ENCODE measurements around the gene PIGN. TPM values are rescaled to one million over a fixed set of nuclear protein-coding genes. Genes with fewer than 3 reads are reported as not detected.

PIGN gene
- total and polyA plus RNA-seq, 2 donors (not counting 1 experiment from before 2014, with no cell fraction given) = 2.7 to 37.3 TPM

DNA sequence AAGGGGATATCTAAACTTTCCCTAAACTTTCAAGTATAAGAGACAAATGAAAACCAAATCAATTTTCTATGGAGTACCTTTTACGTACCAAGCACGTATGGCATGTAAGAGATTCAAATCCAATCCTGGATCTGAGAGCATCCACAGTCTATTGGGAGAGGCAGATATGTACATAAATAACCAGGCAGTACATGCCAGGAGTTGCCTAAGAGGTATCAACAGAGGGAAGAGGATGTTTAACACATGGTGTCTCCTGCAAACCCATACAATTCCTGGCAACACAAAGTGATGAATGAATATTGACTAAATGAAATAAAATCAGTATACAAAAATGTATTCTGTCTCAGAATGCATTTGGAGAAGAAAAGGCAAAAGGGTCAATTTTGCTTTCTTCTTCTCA, 116.6 kb downstream of the PIGN start:
- Histone ChIP-seq H3K36me3 (replicated peaks in 1 of 2; ENCODE audit: control extremely low read depth in 1 of 2, control insufficient read depth in 1 of 2, extremely low read depth in 1 of 2, insufficient read depth in 2 of 2, low read length in 1 of 2) (peaks cover 2 to 4% of the 10 kb centered on the region in 2 experiments), H3K4me3 (ENCODE audit: control extremely low read depth in 1 of 5, extremely low read depth in 1 of 5, insufficient read depth in 1 of 5, low read depth in 2 of 5, low read length in 4 of 5) (no peak overlapping the region), H3K4me2 (replicated peaks; ENCODE audit: low read depth, low read length, poor library complexity, severe bottlenecking) (no peak overlapping the region), H4K20me1 (ENCODE audit: control insufficient read depth, insufficient read depth, low read length, poor library complexity, severe bottlenecking) (no peaks in the 10 kb centered on the region), H3K27ac (ENCODE audit: low read length in 2 of 2) (no peak overlapping the region), H3K27me3 (replicated peaks in 1 of 4; ENCODE audit: control extremely low read depth in 1 of 4, control insufficient read depth in 3 of 4, insufficient read depth in 4 of 4, low read length in 3 of 4) (no peaks in the 10 kb centered on the region), H3K79me2 (ENCODE audit: control insufficient read depth, insufficient read depth, low read length) (no peaks in the 10 kb centered on the region), H3K9me3 (ENCODE audit: control extremely low read depth in 1 of 3, control insufficient read depth in 2 of 3, insufficient read depth in 1 of 3, low read length in 2 of 3) (no peaks in the 10 kb centered on the region), H3K4me1 (ENCODE audit: control insufficient read depth in 2 of 2, insufficient read depth in 2 of 2, low read length in 2 of 2) (no peaks in the 10 kb centered on the region), H2AFZ (ENCODE audit: insufficient read depth, low read depth, low read length, poor library complexity, severe bottlenecking) (no peak overlapping the region), H3K9ac (ENCODE audit: low read length) (no peak overlapping the region)
- ChIA-PET POLR2A (no interaction called here), CTCF (no interaction called here)
- no peaks in the 10 kb centered on the region for H3K27me3 Mint-ChIP-seq
- no peak overlapping the region for H3K4me3 Mint-ChIP-seq
- TF ChIP-seq EZH2 (IDR thresholded peaks at IDR 0.05; ENCODE audit: borderline replicate concordance, insufficient read depth, low read depth, low read length, poor library complexity, severe bottlenecking) = no peak
- TF ChIP-seq, protein P1, sequence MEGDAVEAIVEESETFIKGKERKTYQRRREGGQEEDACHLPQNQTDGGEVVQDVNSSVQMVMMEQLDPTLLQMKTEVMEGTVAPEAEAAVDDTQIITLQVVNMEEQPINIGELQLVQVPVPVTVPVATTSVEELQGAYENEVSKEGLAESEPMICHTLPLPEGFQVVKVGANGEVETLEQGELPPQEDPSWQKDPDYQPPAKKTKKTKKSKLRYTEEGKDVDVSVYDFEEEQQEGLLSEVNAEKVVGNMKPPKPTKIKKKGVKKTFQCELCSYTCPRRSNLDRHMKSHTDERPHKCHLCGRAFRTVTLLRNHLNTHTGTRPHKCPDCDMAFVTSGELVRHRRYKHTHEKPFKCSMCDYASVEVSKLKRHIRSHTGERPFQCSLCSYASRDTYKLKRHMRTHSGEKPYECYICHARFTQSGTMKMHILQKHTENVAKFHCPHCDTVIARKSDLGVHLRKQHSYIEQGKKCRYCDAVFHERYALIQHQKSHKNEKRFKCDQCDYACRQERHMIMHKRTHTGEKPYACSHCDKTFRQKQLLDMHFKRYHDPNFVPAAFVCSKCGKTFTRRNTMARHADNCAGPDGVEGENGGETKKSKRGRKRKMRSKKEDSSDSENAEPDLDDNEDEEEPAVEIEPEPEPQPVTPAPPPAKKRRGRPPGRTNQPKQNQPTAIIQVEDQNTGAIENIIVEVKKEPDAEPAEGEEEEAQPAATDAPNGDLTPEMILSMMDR (IDR thresholded peaks at IDR 0.05) = no peak
- ATAC-seq (ENCODE audit: low read depth) (no peak), DNase-seq (no peak)
- no peaks in the 10 kb centered on the region for H3K4me1 Mint-ChIP-seq
- 100% methylated on average over 2 of the region's 2 CpGs for WGBS (ENCODE audit: insufficient coverage)
- intact Hi-C loops (cut with micrococcal nuclease) = no loop called here
- no peaks in the 10 kb centered on the region for H3K9me3 Mint-ChIP-seq (ENCODE audit: insufficient read depth)
- no peak overlapping the region for H3K27ac Mint-ChIP-seq

DNA sequence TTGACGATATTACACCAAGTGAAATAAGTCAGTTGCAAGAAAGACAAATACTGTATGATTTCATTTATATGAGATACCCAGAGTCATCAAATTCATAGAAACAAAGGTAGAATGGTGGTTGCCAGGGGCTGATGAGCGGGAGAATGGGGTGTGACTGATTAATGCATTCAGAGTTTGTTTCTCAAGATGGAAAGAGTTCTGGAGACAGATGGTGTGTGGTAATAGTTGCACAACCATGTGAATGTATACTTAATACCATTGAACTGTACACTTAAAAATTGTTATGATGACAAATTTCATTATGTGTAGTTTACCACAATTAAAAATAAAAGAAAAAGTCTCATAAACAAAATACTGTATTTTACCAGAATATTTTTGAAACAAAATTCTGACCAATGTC, 117.3 kb downstream of the PIGN start:
- Histone ChIP-seq H3K9ac (ENCODE audit: low read length) (no peak overlapping the region), H4K20me1 (ENCODE audit: control insufficient read depth, insufficient read depth, low read length, poor library complexity, severe bottlenecking) (no peaks in the 10 kb centered on the region), H3K79me2 (ENCODE audit: control insufficient read depth, insufficient read depth, low read length) (no peaks in the 10 kb centered on the region), H3K4me2 (replicated peaks; ENCODE audit: low read depth, low read length, poor library complexity, severe bottlenecking) (no peak overlapping the region), H3K36me3 (replicated peaks in 1 of 2; ENCODE audit: control extremely low read depth in 1 of 2, control insufficient read depth in 1 of 2, extremely low read depth in 1 of 2, insufficient read depth in 2 of 2, low read length in 1 of 2) (peaks cover 2 to 4% of the 10 kb centered on the region in 2 experiments), H3K27ac (ENCODE audit: low read length in 2 of 2) (no peak overlapping the region), H3K27me3 (replicated peaks in 1 of 4; ENCODE audit: control extremely low read depth in 1 of 4, control insufficient read depth in 3 of 4, insufficient read depth in 4 of 4, low read length in 3 of 4) (no peaks in the 10 kb centered on the region), H2AFZ (ENCODE audit: insufficient read depth, low read depth, low read length, poor library complexity, severe bottlenecking) (no peak overlapping the region), H3K9me3 (ENCODE audit: control extremely low read depth in 1 of 3, control insufficient read depth in 2 of 3, insufficient read depth in 1 of 3, low read length in 2 of 3) (no peaks in the 10 kb centered on the region), H3K4me1 (ENCODE audit: control insufficient read depth in 2 of 2, insufficient read depth in 2 of 2, low read length in 2 of 2) (no peaks in the 10 kb centered on the region), H3K4me3 (ENCODE audit: control extremely low read depth in 1 of 5, extremely low read depth in 1 of 5, insufficient read depth in 1 of 5, low read depth in 2 of 5, low read length in 4 of 5) (no peak overlapping the region)
- H3K9me3 Mint-ChIP-seq (ENCODE audit: insufficient read depth) = no peaks in the 10 kb centered on the region
- intact Hi-C loops (cut with micrococcal nuclease) = no loop called here
- ChIA-PET CTCF (no interaction called here), POLR2A (no interaction called here)
- no peaks in the 10 kb centered on the region for H3K27me3 Mint-ChIP-seq
- TF ChIP-seq, protein P1 (IDR thresholded peaks at IDR 0.05) = no peak
- no peak for TF ChIP-seq EZH2 (IDR thresholded peaks at IDR 0.05; ENCODE audit: borderline replicate concordance, insufficient read depth, low read depth, low read length, poor library complexity, severe bottlenecking)
- DNase-seq (no peak), ATAC-seq (ENCODE audit: low read depth) (no peak)
- no peaks in the 10 kb centered on the region for H3K4me1 Mint-ChIP-seq
- H3K4me3 Mint-ChIP-seq = no peak overlapping the region
- WGBS (ENCODE audit: insufficient coverage) = no CpG with 5 or more reads among the region's 2 CpGs
- no peak overlapping the region for H3K27ac Mint-ChIP-seq

Measured in B cell (primary cell).